Ammon's horn (tissue), 1 donor: ENCODE data around the gene C17orf107.

ENCODE experiments used
- DNase-seq: peaks from one replicate; pipeline ENCODE4 v3.0.0-alpha.2; 2016; ENCODE audit warnings: low spot score

Gene C17orf107

DNA sequence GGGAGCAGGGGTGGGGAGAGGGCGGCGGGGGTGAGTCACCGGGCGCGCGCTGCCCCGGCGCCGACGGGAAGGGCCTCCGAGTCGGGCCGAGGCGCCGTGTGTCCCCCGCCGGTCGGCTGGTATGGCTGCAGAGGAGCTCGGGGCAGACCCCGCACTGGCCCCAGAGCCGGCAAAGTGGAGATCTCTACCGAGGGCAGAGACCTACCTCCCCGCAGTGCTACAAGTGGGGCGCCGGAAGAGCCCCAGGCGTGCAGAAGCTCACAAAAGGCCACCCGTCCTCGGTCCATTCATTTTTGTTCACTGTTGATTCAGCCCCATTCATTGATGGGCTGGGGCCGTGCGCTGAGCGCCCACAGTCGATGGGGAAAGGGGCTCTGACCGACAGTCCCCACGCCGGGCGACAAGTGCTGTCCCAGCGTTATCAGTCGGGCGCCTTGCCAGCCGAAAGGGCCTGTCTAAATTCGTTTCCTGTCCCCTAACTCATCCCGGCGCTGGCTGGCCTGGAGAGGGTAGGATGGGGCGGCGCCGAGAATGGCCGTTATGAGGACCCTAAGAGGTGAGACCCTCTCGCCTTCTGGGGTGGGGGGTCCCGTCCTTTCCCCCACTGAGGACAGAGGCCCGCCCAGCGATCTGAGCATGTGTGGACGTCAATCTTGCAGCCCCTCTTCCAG is 50.9 kb downstream of the C17orf107 start:
- no peak for DNase-seq

DNA sequence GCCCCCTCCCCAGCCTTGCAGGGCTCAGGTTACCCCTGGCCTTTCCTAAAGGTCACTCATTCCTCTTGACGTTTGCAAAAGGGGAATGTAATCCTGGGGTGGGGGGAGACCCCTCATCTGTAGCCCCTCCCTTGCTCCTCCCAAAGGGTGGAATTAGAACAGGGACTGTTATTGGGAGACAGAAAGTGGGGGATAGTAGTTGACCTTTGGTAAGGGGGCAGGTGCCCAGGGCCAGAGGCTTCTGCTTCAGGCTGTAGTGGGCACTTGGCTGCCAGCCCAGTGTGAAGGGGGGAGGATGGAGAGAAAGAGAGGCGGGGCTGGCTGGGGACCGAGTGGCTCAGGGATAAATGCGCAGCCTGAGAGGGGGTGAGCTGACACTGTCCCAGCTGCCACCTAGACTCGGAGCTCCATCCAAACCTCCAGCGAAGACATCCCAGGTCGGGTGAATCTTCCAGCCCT is 51.4 kb downstream of the C17orf107 start, which contains the start of gene ENO3:
TSS of gene ENO3 (plus strand) at position 374 of the 459 bp plus-strand sequence. CDS start 711 bp downstream, outside the sequence.
- no peak for DNase-seq

- no peak for DNase-seq
These were observed 52.1 kb downstream of the C17orf107 start for GRCh38 chr17:4951486-4951885.
